Osteoblast (primary cell): ENCODE measurements around the gene CTU2. TPM values are rescaled to one million over a fixed set of nuclear protein-coding genes. Genes with fewer than 3 reads are reported as not detected.

Experiments used
- DNase-seq: peaks from one replicate; pipeline ENCODE4 v3.0.0; 2011; ENCODE audit warnings: low spot score, mixed read lengths; ENCODE audit not compliant: insufficient read length; ENCODE audit errors: missing footprints
- H2AFZ ChIP-seq: 2 replicates; pipeline ENCODE4 v1.6.0; 2011; ENCODE audit warnings: mild to moderate bottlenecking, low read length
- H3K27ac ChIP-seq: 2 replicates; pipeline ENCODE4 v1.5.1; 2011; ENCODE audit warnings: mild to moderate bottlenecking, low read depth, low read length, moderate library complexity
- H3K27me3 ChIP-seq: 2 replicates; pipeline ENCODE4 v1.6.0; 2012; ENCODE audit warnings: mild to moderate bottlenecking, control low read depth, inconsistent platforms, low read length, moderate library complexity; ENCODE audit not compliant: insufficient read depth
- H3K36me3 ChIP-seq: 2 replicates; pipeline ENCODE4 v1.5.1; 2011; ENCODE audit warnings: mild to moderate bottlenecking, low read length, control low read depth, moderate library complexity; ENCODE audit not compliant: insufficient read depth
- H3K4me1 ChIP-seq: 2 replicates; pipeline ENCODE4 v1.5.1; 2011; ENCODE audit warnings: mild to moderate bottlenecking, low read length, control low read depth, moderate library complexity; ENCODE audit not compliant: insufficient read depth
- H3K4me2 ChIP-seq: 2 replicates; pipeline ENCODE4 v1.6.0; 2011; ENCODE audit warnings: mild to moderate bottlenecking, low read length; ENCODE audit not compliant: insufficient read depth
- H3K4me3 ChIP-seq: fragments of 200-600 bp; sonication (generic); 3 replicates; pipeline ENCODE4 v1.5.1; 2012; ENCODE audit warnings: mild to moderate bottlenecking, low read length, inconsistent platforms; ENCODE audit not compliant: insufficient read depth
- H3K79me2 ChIP-seq: 2 replicates; pipeline ENCODE4 v1.6.0; 2012; ENCODE audit warnings: mild to moderate bottlenecking, low read length, control low read depth, inconsistent platforms; ENCODE audit not compliant: insufficient read depth
- H3K9me3 ChIP-seq: 2 replicates; pipeline ENCODE4 v1.5.1; 2011; ENCODE audit warnings: low read depth, low read length, control low read depth
- H4K20me1 ChIP-seq: 2 replicates; pipeline ENCODE4 v1.6.0; 2012; ENCODE audit warnings: mild to moderate bottlenecking, low read length, control low read depth; ENCODE audit not compliant: insufficient read depth
- total RNA-seq: library from RNA; depleted of rRNA; stranded (reverse); fragments of >200 nt; gene quantifications from 2 replicates; pipeline ENCODE4 v1.2.3, GENCODE V29; 2012
- TF ChIP-seq, protein P1 (sequence below): IDR thresholded peaks from 2 replicates; pipeline ENCODE4 v1.5.1; 2011; ENCODE audit warnings: mild to moderate bottlenecking, low read depth, low read length, moderate library complexity; ENCODE audit errors: extremely low read depth

The CTU2 gene
- total RNA-seq, 1 donor, result 14.8 TPM

DNA sequence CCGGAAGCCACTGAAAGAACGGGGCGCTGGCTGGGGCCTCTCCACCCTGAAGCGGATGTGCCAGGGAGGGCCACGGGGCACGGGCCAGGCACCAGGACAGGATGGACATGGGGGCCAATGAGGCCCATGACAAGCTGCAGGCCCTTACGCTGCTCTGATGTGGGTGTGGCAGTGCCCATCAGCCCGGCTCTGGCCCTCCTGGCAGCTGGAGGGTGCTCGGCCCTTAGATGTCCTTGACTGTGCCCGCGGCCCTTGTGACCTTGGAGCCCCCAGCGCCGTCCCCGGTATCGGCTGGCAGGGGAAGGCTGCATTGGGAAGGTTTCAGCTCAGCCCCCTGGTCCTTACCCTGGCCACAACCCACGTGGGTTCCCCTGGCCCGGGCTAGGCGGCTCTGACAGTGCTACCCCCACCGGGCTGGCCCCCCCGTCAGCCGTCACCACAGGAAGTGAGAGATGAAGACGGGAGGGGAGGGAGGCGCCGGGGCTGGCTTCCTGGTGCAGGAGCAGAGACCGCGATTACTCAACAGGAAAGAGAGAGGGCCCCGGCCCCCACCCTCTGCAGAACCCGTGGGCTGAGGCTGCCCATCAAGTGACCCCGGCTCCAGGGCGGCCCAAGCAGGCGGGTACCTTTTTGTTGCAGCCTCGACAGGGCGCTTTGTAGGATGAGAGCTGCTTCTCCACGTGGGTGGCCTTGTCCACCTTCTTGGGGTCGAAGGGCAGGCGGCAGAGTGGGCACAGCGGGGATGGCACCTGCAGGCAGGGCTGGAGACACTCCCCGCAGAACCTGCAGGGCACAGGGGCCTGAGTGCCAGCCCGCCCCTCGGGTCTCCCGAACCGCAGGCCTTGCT lies 5.4 kb upstream of the CTU2 start:
- peak; percentile 100 for DNase-seq
- Histone ChIP-seq H3K9me3 (no peaks in the 10 kb centered on the region), H3K4me2 (peak overlapping the region; percentile 75), H3K4me1 (peaks cover 20% of the 10 kb centered on the region), H3K4me3 (peak overlapping the region; percentile 58), H3K27me3 (no peaks in the 10 kb centered on the region), H3K36me3 (peaks cover 16% of the 10 kb centered on the region), H3K79me2 (peaks cover 50% of the 10 kb centered on the region), H2AFZ (peak overlapping the region; percentile 56), H3K27ac (peak overlapping the region; percentile 79), H4K20me1 (peaks cover 6% of the 10 kb centered on the region)
- TF ChIP-seq, protein P1, sequence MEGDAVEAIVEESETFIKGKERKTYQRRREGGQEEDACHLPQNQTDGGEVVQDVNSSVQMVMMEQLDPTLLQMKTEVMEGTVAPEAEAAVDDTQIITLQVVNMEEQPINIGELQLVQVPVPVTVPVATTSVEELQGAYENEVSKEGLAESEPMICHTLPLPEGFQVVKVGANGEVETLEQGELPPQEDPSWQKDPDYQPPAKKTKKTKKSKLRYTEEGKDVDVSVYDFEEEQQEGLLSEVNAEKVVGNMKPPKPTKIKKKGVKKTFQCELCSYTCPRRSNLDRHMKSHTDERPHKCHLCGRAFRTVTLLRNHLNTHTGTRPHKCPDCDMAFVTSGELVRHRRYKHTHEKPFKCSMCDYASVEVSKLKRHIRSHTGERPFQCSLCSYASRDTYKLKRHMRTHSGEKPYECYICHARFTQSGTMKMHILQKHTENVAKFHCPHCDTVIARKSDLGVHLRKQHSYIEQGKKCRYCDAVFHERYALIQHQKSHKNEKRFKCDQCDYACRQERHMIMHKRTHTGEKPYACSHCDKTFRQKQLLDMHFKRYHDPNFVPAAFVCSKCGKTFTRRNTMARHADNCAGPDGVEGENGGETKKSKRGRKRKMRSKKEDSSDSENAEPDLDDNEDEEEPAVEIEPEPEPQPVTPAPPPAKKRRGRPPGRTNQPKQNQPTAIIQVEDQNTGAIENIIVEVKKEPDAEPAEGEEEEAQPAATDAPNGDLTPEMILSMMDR, result no peak

DNA sequence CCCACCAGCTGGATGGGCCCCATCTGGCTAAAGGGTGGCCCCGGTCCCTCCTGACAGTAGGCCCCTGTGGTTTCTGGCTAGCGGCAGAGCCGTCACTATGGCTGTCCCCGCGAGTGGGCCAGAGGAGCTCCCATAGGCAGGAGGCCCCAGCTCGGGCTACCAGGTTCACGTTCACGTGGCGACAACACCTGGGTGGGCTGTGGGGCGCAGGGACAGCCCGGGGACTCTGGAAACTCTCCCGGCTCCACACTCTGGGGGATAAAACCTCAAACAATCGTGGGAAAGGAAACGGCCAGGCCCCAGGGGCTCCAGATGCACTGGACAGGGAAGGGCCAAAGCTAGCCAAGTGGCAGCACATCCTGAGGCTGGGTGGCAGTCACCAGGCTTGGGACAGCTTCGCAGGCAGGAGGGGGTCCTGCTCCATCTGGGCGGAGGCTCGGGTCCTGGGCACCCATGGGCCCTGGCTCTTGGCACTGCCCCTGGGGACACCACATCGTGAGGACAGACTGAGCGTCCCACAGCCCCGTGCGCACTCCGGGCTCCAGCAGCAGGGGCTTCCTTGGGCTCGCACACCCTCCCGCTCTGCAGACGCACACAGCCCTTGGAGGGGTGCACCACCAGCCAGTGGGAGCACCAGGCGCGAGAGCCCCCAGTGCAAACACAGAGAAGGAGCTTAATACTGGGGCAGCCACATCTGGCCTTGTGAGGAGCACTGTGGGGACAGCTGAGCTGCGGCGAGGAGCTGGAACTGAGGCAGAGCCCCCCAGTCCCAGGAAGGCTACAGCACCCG lies 4.5 kb upstream of the CTU2 start:
- Histone ChIP-seq H2AFZ (no peak overlapping the region), H3K4me1 (peaks cover 21% of the 10 kb centered on the region), H3K79me2 (peaks cover 55% of the 10 kb centered on the region), H3K27ac (peak overlapping the region; percentile 53), H3K36me3 (peaks cover 15% of the 10 kb centered on the region), H3K9me3 (no peaks in the 10 kb centered on the region), H3K27me3 (no peaks in the 10 kb centered on the region), H3K4me3 (peak overlapping the region; percentile 52), H3K4me2 (peak overlapping the region; percentile 75), H4K20me1 (peaks cover 6% of the 10 kb centered on the region)
- TF ChIP-seq, protein P1, result no peak
- DNase-seq, result no peak

DNA sequence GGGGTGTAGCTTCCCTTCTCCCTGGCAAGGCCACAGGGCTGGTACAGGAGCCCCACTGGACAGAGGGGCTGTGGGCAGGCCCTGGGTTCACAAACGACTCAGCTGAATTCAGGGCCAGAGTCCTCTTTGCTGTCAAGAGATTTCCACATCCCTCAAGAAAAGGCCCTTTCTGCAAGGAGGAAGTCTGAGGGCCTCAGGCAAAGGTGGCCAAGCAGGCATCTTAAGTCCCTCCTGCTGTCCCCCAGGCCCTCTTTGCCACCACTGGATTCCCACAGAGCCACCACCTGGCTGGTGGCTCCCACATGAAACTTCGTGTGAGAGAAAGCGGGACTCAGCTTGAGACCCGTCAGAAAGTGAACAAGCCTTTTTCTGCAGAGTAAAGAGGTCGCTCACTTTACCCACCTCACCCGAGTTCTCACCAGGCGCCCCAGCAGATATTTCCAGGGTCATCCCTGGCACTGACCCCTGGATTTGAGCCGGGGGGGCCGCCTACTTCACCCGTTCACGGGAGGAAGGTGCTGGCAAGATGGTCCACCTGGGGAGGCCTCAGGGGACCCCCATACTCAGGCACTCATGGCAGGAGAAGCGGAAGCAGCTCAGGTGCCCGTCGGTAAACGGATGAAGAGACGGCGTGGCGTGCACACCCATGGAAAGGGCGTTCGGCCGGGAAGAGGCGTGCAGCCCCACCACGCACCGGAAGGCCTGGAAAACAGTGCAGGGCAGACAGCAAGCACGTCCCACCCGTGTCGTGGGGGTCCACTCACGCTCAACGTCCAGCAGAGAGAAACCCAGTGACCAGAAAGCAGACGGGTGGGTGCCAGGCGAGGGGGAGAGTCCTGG lies 3.7 kb upstream of the CTU2 start:
- H3K27me3 ChIP-seq, result no peaks in the 10 kb centered on the region
- TF ChIP-seq, protein P1, result no peak
- no peak overlapping the region for H3K4me3 ChIP-seq
- H3K4me1 ChIP-seq, result peaks cover 29% of the 10 kb centered on the region
- H3K4me2 ChIP-seq, result no peak overlapping the region
- peaks cover 6% of the 10 kb centered on the region for H4K20me1 ChIP-seq
- peaks cover 63% of the 10 kb centered on the region for H3K79me2 ChIP-seq
- no peak overlapping the region for H2AFZ ChIP-seq
- no peak overlapping the region for H3K27ac ChIP-seq
- peaks cover 8% of the 10 kb centered on the region for H3K36me3 ChIP-seq
- no peak for DNase-seq
- H3K9me3 ChIP-seq, result no peaks in the 10 kb centered on the region
